ENCODE measurements around the gene UBE2Q1.

Gene UBE2Q1

GRCh38 chr1:154567386-154568156, 9.1 kb upstream of the UBE2Q1 start, which contains the start of gene CHRNB2:
Gene CHRNB2 (plus strand): TSS chr1:154567778. CDS start chr1:154568045, 267 bp downstream.
- peak within 1 kb of the TSS; percentile 14 for H3K4me3 ChIP-seq (ENCODE audit: low read depth, low read length)
- no peak for DNase-seq (ENCODE audit: low read depth)
- no peak for TF ChIP-seq CTCF (IDR thresholded peaks at IDR 0.05; ENCODE audit: low read depth, low read length, missing control alignments)
- in situ Hi-C loops (cut with HindIII; ENCODE audit: low sequenced_read_pairs): loop anchor here (5.0 kb wide), 1 partner anchor 290 kb away; no protein-coding TSS in a partner anchor

DNA sequence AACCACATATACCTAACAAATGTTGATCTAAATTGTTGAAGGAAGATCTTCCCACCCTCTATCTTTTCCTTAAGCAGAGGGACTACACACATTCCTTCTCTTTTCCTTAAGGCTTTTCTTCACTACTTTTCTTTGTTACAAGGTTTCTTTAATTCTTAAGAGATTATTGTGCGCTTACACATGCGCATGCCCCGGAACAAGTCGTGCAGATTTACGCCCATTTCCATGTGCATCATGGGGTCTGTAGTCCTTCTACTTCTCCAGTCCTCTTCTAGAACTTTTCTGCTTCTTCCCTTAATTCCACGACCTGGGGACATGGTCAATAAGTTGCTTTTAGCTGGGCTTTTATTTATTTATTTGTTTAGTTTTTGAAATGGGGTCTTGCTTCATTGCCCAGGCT, 7.4 kb upstream of the UBE2Q1 start:
- in situ Hi-C loops (cut with HindIII; ENCODE audit: low sequenced_read_pairs): loop anchor here (5.0 kb wide), 1 partner anchor 291 kb away; no protein-coding TSS in a partner anchor
- no peak for DNase-seq (ENCODE audit: low read depth)
- H3K4me3 ChIP-seq (ENCODE audit: low read depth, low read length): no peak overlapping the region
- TF ChIP-seq CTCF (IDR thresholded peaks at IDR 0.05; ENCODE audit: low read depth, low read length, missing control alignments): no peak

GRCh38 chr1:154559466-154560044, 1.1 kb upstream of the UBE2Q1 start:
- TF ChIP-seq CTCF (IDR thresholded peaks at IDR 0.05; ENCODE audit: low read depth, low read length, missing control alignments): peak; percentile 88
- peak overlapping the region; percentile 90 for H3K4me3 ChIP-seq (ENCODE audit: low read depth, low read length)
- in situ Hi-C loops (cut with HindIII; ENCODE audit: low sequenced_read_pairs): loop anchor here (5.0 kb wide), 2 partner anchors 37 to 77 kb away; no protein-coding TSS in a partner anchor
- peak; percentile 90 for DNase-seq (ENCODE audit: low read depth)

DNA sequence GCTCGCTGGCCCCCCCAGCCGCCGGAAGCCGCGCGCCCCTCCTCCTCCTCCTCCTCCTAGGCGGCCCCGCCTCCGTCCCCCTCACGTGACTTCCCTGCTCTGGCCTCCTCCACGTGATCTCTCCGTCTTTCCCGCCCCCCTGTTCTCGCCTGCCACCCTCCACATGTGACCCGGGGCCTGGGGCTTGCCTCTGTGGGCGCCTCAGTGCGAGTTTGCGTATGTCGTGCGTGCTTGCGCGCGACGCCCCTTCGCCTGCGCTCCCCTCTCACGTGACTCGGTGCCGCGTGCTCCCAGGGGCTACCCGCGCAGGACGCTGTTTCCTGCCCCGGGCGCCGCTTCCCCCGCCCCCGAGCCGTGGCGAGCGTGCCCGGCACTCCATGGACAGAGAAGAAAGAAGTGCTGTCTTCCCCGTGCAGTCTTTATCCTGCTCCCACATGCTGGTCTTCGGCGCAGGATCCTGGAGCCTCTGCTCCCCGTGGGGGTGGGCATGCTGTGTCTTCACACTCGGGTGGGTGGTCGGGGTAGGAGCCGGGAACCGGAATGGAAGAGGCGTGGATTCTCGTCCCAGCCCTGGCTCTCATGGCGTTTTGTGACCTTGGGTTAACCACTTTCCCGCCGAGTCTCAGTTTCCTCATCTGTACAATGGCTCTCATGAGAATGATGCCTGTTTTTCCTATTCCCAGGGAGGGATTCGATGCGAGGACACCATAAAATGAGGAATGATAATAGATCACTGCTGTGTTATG, 431 bp upstream of the UBE2Q1 start:
- peak overlapping the region; percentile 90 for H3K4me3 ChIP-seq (ENCODE audit: low read depth, low read length)
- in situ Hi-C loops (cut with HindIII; ENCODE audit: low sequenced_read_pairs): loop anchor here (5.0 kb wide), 2 partner anchors 37 to 77 kb away; no protein-coding TSS in a partner anchor
- no peak for TF ChIP-seq CTCF (IDR thresholded peaks at IDR 0.05; ENCODE audit: low read depth, low read length, missing control alignments)
- peak; percentile 96 for DNase-seq (ENCODE audit: low read depth)

DNA sequence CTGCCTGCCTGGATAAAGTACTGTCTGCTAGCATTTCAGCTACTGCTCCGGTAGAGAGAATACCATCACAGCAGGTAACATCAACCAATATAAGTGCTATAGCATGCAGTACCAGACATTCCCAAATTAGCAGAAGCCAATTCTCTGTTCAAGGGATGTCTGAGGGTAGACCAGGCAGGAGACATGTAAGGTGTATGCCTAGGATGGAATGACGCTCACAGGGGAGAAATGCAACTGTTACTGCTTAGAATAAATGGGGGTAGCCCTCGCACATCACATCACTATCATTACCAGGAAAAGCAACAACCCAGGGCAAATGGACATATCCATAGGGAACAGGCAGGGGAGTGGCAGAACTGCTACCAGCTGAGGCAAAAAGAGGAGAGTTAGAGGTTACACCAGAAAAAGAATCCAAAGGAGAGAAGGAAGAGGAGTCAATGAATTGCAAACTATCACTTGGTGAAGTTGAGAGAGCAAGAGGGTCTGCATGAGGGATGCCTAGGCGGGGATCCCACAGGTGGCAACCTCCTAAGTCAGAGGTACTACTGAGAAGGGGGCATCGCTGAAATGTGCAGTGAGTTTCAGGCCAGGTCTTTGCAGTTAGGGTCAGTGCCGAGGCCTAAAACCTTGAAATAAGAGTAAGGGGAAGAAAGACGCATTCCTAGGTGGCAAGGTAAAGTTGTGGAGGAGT, 1.1 kb downstream of the UBE2Q1 start:
- no peak for DNase-seq (ENCODE audit: low read depth)
- in situ Hi-C loops (cut with HindIII; ENCODE audit: low sequenced_read_pairs): loop anchor here (5.0 kb wide), 2 partner anchors 35 to 75 kb away; no protein-coding TSS in a partner anchor
- peak overlapping the region; percentile 90 for H3K4me3 ChIP-seq (ENCODE audit: low read depth, low read length)
- no peak for TF ChIP-seq CTCF (IDR thresholded peaks at IDR 0.05; ENCODE audit: low read depth, low read length, missing control alignments)

Measured in astrocyte of the cerebellum (primary cell).